ENCODE results near the gene PSMD2.
A peak's percentile ranks its signal among the peaks of the same experiment; 100 is the strongest.

The PSMD2 gene

DNA sequence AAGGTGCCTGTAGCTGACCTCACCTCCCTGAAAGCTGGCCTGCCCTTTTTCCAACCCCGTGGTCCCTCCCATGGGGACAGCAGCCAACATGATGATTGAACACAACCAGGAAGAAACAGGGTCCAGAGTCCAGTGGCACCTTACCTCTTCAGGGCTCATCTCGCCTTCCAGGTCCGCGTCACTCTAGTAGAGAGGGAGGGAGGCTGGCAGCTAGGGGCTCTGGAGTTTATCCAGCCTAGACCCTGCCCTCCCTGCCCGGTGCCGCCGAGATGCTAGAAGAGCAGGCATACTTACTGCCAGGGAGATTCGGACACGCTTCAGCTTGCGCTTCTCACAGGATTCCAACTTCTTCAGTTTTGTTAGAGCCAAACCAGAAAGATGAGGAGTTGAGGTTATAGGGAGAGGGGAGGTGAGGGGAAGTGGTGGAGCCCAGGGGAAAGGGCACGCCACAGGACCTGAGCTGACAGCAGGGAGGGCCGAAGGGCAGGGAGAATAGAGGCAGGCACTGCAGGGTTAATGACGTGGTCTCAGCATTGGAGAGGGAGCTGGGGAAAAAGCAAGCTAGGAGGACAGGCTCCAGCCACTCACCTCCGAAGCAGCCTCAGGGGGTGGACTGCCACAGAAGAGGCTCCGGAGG is 53.2 kb downstream of the PSMD2 start:
- Histone ChIP-seq H3K9me3 (ENCODE audit: insufficient read depth, low read length) (no peaks in the 10 kb centered on the region), H3K4me3 (ENCODE audit: low read length) (no peak overlapping the region), H3K36me3 (replicated peaks; ENCODE audit: low read depth, low read length) (peaks cover 5% of the 10 kb centered on the region), H3K27ac (ENCODE audit: low read length) (no peak overlapping the region), H3K79me2 (ENCODE audit: low read length) (no peaks in the 10 kb centered on the region), H3K4me1 (ENCODE audit: low read length) (no peaks in the 10 kb centered on the region), H3K9ac (ENCODE audit: low read length) (no peak overlapping the region), H4K20me1 (ENCODE audit: insufficient read depth, low read length) (no peaks in the 10 kb centered on the region), H3K4me2 (ENCODE audit: low read length) (no peak overlapping the region), H3K27me3 (ENCODE audit: low read depth, low read length) (no peaks in the 10 kb centered on the region), H2AFZ (ENCODE audit: low read depth, low read length) (no peak overlapping the region)
- no peak for TF ChIP-seq EZH2phosphoT487 (IDR thresholded peaks at IDR 0.05; ENCODE audit: low read depth)
- TF ChIP-seq, protein P1, sequence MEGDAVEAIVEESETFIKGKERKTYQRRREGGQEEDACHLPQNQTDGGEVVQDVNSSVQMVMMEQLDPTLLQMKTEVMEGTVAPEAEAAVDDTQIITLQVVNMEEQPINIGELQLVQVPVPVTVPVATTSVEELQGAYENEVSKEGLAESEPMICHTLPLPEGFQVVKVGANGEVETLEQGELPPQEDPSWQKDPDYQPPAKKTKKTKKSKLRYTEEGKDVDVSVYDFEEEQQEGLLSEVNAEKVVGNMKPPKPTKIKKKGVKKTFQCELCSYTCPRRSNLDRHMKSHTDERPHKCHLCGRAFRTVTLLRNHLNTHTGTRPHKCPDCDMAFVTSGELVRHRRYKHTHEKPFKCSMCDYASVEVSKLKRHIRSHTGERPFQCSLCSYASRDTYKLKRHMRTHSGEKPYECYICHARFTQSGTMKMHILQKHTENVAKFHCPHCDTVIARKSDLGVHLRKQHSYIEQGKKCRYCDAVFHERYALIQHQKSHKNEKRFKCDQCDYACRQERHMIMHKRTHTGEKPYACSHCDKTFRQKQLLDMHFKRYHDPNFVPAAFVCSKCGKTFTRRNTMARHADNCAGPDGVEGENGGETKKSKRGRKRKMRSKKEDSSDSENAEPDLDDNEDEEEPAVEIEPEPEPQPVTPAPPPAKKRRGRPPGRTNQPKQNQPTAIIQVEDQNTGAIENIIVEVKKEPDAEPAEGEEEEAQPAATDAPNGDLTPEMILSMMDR (IDR thresholded peaks at IDR 0.05; ENCODE audit: low read depth, low read length): no peak

DNA sequence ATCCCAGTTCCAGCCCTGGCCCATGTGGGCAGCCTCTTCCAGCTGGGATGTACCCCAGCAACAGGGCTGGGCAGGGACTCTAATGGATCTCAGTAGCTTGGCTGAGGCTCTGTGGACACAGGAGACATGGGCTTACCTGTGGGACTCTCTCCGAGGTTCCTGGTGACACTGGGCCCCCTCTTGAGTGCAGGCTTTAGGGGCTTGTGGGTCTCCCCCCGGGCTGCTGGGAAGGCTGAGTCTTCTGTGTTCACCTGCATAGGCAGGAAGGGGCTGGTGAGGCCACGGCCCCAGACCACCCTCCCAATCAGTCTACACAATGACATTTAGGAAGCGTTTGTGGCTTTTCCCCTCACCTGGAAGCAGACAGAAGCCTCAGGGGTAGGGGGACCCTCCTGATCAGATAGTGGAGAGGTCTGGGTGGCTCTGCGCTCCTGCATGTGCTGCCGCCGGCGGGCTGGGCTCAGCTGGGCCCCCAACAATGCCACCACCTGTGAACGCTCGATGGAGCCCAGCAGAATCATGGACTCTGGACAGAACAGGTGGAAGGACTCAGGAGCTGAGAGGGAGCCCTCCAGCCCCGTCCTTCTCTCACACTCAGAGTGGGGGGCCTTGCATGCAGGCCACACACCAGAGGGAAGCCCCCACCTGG is 54.0 kb downstream of the PSMD2 start:
- no peak overlapping the region for H2AFZ ChIP-seq (ENCODE audit: low read depth, low read length)
- H3K4me1 ChIP-seq (ENCODE audit: low read length): no peaks in the 10 kb centered on the region
- H3K4me2 ChIP-seq (ENCODE audit: low read length): no peak overlapping the region
- H3K9me3 ChIP-seq (ENCODE audit: insufficient read depth, low read length): no peaks in the 10 kb centered on the region
- H3K27me3 ChIP-seq (ENCODE audit: low read depth, low read length): no peaks in the 10 kb centered on the region
- no peak for TF ChIP-seq EZH2phosphoT487 (IDR thresholded peaks at IDR 0.05; ENCODE audit: low read depth)
- TF ChIP-seq, protein P1 (IDR thresholded peaks at IDR 0.05; ENCODE audit: low read depth, low read length): no peak
- H3K9ac ChIP-seq (ENCODE audit: low read length): no peak overlapping the region
- H3K36me3 ChIP-seq (replicated peaks; ENCODE audit: low read depth, low read length): peaks cover 5% of the 10 kb centered on the region
- H4K20me1 ChIP-seq (ENCODE audit: insufficient read depth, low read length): no peaks in the 10 kb centered on the region
- no peak overlapping the region for H3K4me3 ChIP-seq (ENCODE audit: low read length)
- H3K27ac ChIP-seq (ENCODE audit: low read length): no peak overlapping the region
- H3K79me2 ChIP-seq (ENCODE audit: low read length): no peaks in the 10 kb centered on the region

DNA sequence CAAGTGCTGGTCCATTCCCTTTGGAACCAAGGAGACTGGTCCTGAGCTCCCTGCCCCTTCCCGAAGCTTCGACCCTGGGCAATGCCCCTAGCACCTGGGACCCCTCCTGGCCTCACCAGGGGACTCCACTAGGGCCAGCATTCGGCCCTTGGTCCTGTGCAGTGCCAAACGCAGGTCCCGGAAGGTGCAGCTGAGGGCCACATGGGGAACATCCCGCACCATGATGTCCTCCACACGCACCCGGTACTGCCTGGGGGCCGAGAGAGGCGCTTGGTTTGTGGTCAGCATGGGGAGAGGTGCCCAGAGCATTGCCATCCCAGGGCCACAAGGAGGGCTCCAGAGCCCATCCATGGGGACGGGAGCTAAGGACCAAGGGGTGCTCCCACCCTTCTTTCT is 54.5 kb downstream of the PSMD2 start:
- Histone ChIP-seq H3K36me3 (replicated peaks; ENCODE audit: low read depth, low read length) (peaks cover 5% of the 10 kb centered on the region), H2AFZ (ENCODE audit: low read depth, low read length) (no peak overlapping the region), H3K4me2 (ENCODE audit: low read length) (no peak overlapping the region), H3K79me2 (ENCODE audit: low read length) (no peaks in the 10 kb centered on the region), H3K4me1 (ENCODE audit: low read length) (no peaks in the 10 kb centered on the region), H3K27ac (ENCODE audit: low read length) (no peak overlapping the region), H3K4me3 (ENCODE audit: low read length) (no peak overlapping the region), H3K27me3 (ENCODE audit: low read depth, low read length) (no peaks in the 10 kb centered on the region), H3K9ac (ENCODE audit: low read length) (no peak overlapping the region), H4K20me1 (ENCODE audit: insufficient read depth, low read length) (no peaks in the 10 kb centered on the region), H3K9me3 (ENCODE audit: insufficient read depth, low read length) (no peaks in the 10 kb centered on the region)
- TF ChIP-seq, protein P1 (IDR thresholded peaks at IDR 0.05; ENCODE audit: low read depth, low read length): no peak
- TF ChIP-seq EZH2phosphoT487 (IDR thresholded peaks at IDR 0.05; ENCODE audit: low read depth): no peak

DNA sequence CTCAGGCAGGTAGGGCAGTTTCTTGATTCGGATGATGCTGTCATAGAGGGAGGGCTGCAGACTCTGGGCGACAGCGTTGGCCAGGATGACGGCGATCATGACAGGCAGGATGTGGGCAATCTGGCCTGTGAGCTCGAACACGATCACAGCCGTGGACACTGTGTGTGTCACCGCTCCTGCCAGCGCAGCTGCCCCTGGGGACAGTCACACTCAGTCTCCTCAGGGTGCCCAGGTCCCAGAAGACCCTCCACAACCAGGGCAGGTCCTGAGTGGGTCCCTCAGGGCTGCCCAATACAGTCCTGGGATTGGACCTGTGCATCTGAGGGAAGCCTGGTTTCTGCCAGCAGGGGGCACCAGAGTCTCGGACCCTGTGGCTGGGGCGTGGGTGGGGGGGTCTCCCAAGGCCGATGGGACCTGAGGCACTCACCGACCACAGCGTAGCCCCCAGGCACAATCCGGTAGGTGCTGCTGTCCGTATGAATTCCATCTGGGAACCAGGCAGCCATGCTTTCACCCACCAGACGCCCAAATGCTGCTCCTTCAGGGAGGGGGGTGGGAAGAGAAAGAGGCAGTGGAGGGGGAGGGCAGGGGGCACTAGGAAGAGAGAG is 55.2 kb downstream of the PSMD2 start:
- H2AFZ ChIP-seq (ENCODE audit: low read depth, low read length): no peak overlapping the region
- no peak overlapping the region for H3K27ac ChIP-seq (ENCODE audit: low read length)
- H3K9ac ChIP-seq (ENCODE audit: low read length): no peak overlapping the region
- H3K27me3 ChIP-seq (ENCODE audit: low read depth, low read length): no peaks in the 10 kb centered on the region
- H3K9me3 ChIP-seq (ENCODE audit: insufficient read depth, low read length): no peaks in the 10 kb centered on the region
- peaks cover 5% of the 10 kb centered on the region for H3K36me3 ChIP-seq (replicated peaks; ENCODE audit: low read depth, low read length)
- H3K79me2 ChIP-seq (ENCODE audit: low read length): no peaks in the 10 kb centered on the region
- H3K4me2 ChIP-seq (ENCODE audit: low read length): 0 out of 2 replicates have a peak overlapping the region, but pooled peaks have one; percentile 26
- H3K4me1 ChIP-seq (ENCODE audit: low read length): no peaks in the 10 kb centered on the region
- H3K4me3 ChIP-seq (ENCODE audit: low read length): no peak overlapping the region
- H4K20me1 ChIP-seq (ENCODE audit: insufficient read depth, low read length): no peaks in the 10 kb centered on the region
- TF ChIP-seq, protein P1 (IDR thresholded peaks at IDR 0.05; ENCODE audit: low read depth, low read length): peak; percentile 74
- TF ChIP-seq EZH2phosphoT487 (IDR thresholded peaks at IDR 0.05; ENCODE audit: low read depth): no peak
